Endothelial cell of umbilical vein (primary cell): ENCODE results near the gene SIM2. TPM values are rescaled to one million over a fixed set of nuclear protein-coding genes. Genes with fewer than 3 reads are reported as not detected.

Experiments used
- BruUV-seq: library from RNA; stranded (reverse); fragments of 400-500 nt; replicated peaks from 2 replicates; lab custom pipeline; 2021; lab: Mats Ljungman, UMichigan
- CTCF ChIA-PET: fragments of 300-600, 350-600 bp; sonication (Branson Sonifier 250); formaldehyde crosslinking; loops from one replicate; lab custom pipeline; 2021; ENCODE audit warnings: antibody characterized with exemption, inconsistent platforms; lab: Charles Lee
- POLR2A ChIA-PET: fragments of 300-600, 350-600 bp; sonication (Branson Sonifier 250); formaldehyde crosslinking; loops from one replicate; lab custom pipeline; 2021; ENCODE audit warnings: antibody characterized with exemption, inconsistent platforms; lab: Charles Lee
- DNase-seq: peaks from one replicate; pipeline ENCODE4 v3.0.0-alpha.2; 2011; ENCODE audit warnings: low read depth, low spot score
- FAIRE-seq: peaks from 2 replicates; lab custom pipeline; 2011; peaks lifted over from hg19 to GRCh38; lab: Jason Lieb, UNC
- H2AFZ ChIP-seq: 2 replicates; pipeline ENCODE4 v1.6.0; 2012; ENCODE audit warnings: low read depth, low read length, control low read depth, inconsistent platforms
- H3K27ac ChIP-seq: 2 replicates; pipeline ENCODE4 v1.5.1; 2011; ENCODE audit warnings: low read depth, mild to moderate bottlenecking, control low read depth, low read length, moderate library complexity; ENCODE audit not compliant: insufficient read depth
- H3K27me3 ChIP-seq, 2 experiments: 2 replicates each; pipeline versions ENCODE4 v1.6.0 to v1.6.1; 2011; ENCODE audit warnings: low read length in 2 of 2, mixed read lengths in 1 of 2; ENCODE audit not compliant: control insufficient read depth in 2 of 2, insufficient read depth in 2 of 2
- H3K36me3 ChIP-seq, 2 experiments: 2 replicates in 1 of 2; 3 replicates in 1 of 2; pipeline ENCODE4 v1.5.1; 2011; ENCODE audit warnings: low read length in 2 of 2, mild to moderate bottlenecking in 1 of 2, moderate library complexity in 1 of 2; ENCODE audit not compliant: control insufficient read depth in 2 of 2, insufficient read depth in 2 of 2; ENCODE audit errors: extremely low read depth in 1 of 2
- H3K4me1 ChIP-seq: 3 replicates; pipeline ENCODE4 v1.5.1; 2011; ENCODE audit warnings: mild to moderate bottlenecking, low read length; ENCODE audit not compliant: control insufficient read depth, insufficient read depth; ENCODE audit errors: extremely low read depth
- H3K4me2 ChIP-seq: 2 replicates; pipeline ENCODE4 v1.6.1; 2011; ENCODE audit warnings: low read length, control low read depth, mixed read lengths; ENCODE audit not compliant: insufficient read depth
- H3K4me3 ChIP-seq, 3 experiments: fragments of 200-600 bp in 1 of 3; sonication (generic), shearing (Covaris generic) in 1 of 3; replicated peaks in 1 of 3; 2 replicates each; pipeline ENCODE4 v1.5.1; 2011 to 2016; ENCODE audit warnings: control low read depth in 3 of 3, low read length in 3 of 3, mild to moderate bottlenecking in 2 of 3, inconsistent platforms in 1 of 3, low read depth in 1 of 3, moderate library complexity in 1 of 3; ENCODE audit not compliant: insufficient read depth in 1 of 3
- H3K79me2 ChIP-seq: 2 replicates; pipeline ENCODE4 v1.6.0; 2012; ENCODE audit warnings: low read length, inconsistent platforms; ENCODE audit not compliant: control insufficient read depth, insufficient read depth
- H3K9ac ChIP-seq: replicated peaks from 2 replicates; pipeline ENCODE3; 2011; ENCODE audit warnings: low read length, control low read depth; ENCODE audit not compliant: insufficient read depth; ENCODE audit errors: extremely low read depth
- H3K9me1 ChIP-seq: replicated peaks from 3 replicates; pipeline ENCODE4 v1.6.0; 2011; ENCODE audit warnings: mild to moderate bottlenecking, low read length; ENCODE audit not compliant: control insufficient read depth, insufficient read depth; ENCODE audit errors: extremely low read depth
- H3K9me3 ChIP-seq: replicated peaks from 2 replicates; pipeline ENCODE4 v1.5.1; 2012; ENCODE audit warnings: low read length, inconsistent platforms; ENCODE audit not compliant: control insufficient read depth, insufficient read depth
- H4K20me1 ChIP-seq: replicated peaks from 2 replicates; pipeline ENCODE3; 2011; ENCODE audit warnings: mild to moderate bottlenecking, low read length; ENCODE audit not compliant: control insufficient read depth, insufficient read depth; ENCODE audit errors: extremely low read depth
- CTCF ChIP-seq, 2 donors: IDR thresholded peaks; 1 replicate in 1 of 2; 2 replicates in 1 of 2; pipeline ENCODE4 v1.5.1; 2011; ENCODE audit warnings: low read length in 2 of 2, mild to moderate bottlenecking in 2 of 2, moderate library complexity in 2 of 2, control low read depth in 1 of 2, inconsistent platforms in 1 of 2, low read depth in 1 of 2; ENCODE audit not compliant: insufficient read depth in 1 of 2; ENCODE audit errors: extremely low read depth in 1 of 2
- EZH2 ChIP-seq: IDR thresholded peaks from 2 replicates; pipeline ENCODE4 v1.6.1; 2012; ENCODE audit warnings: borderline replicate concordance, low read depth, mild to moderate bottlenecking, moderate library complexity, low read length, inconsistent platforms; ENCODE audit not compliant: severe bottlenecking
- FOS ChIP-seq: IDR thresholded peaks from 2 replicates; pipeline ENCODE4 v1.6.1; 2011; ENCODE audit warnings: mild to moderate bottlenecking, low read length, moderate library complexity, borderline replicate concordance; ENCODE audit not compliant: insufficient read depth
- GATA2 ChIP-seq: IDR thresholded peaks from 2 replicates; pipeline ENCODE4 v1.7.0; 2011; ENCODE audit warnings: low read depth, mild to moderate bottlenecking, moderate library complexity, mixed read lengths, low read length; ENCODE audit not compliant: insufficient read length, insufficient read depth
- JUN ChIP-seq: IDR thresholded peaks from 2 replicates; pipeline ENCODE4 v1.6.1; 2011; ENCODE audit warnings: borderline replicate concordance, low read depth; ENCODE audit not compliant: insufficient read length, insufficient read depth
- MAX ChIP-seq: IDR thresholded peaks from 2 replicates; pipeline ENCODE4 v1.6.1; 2011; ENCODE audit not compliant: insufficient read depth, insufficient read length
- MYC ChIP-seq: IDR thresholded peaks from one replicate; pipeline ENCODE4 v1.6.1; 2011; ENCODE audit warnings: mild to moderate bottlenecking, low read depth, low read length
- POLR2A ChIP-seq: IDR thresholded peaks from 2 replicates; pipeline ENCODE4 v1.6.1; 2012; ENCODE audit warnings: low read depth, mild to moderate bottlenecking, control low read depth, low read length
- POLR2AphosphoS5 ChIP-seq: IDR thresholded peaks from 2 replicates; pipeline ENCODE4 v1.6.1; 2012; ENCODE audit warnings: low read depth, mild to moderate bottlenecking, control low read depth, low read length, moderate library complexity; ENCODE audit not compliant: insufficient read depth
- dilution Hi-C: fragments of 300-500 bp; cut with MboI; formaldehyde crosslinking; loops from one replicate; pipeline ENCODE4 v1.15.0; 2019; ENCODE audit warnings: low sequenced_read_pairs; ENCODE audit not compliant: extremely low pct_ligation_motif_present
- intact Hi-C: fragments of 100-400 bp; cut with micrococcal nuclease; formaldehyde crosslinking; loops from one replicate; pipeline ENCODE4 v1.10.0; 2022
- polyA plus RNA-seq, 4 experiments: library from polyadenylated mRNA; depleted of rRNA in 3 of 4; stranded (reverse) in 3 of 4; unstranded in 1 of 4; fragments of >200 nt; gene quantifications; 2 replicates each; pipeline versions ENCODE4 v1.2.1 to v1.2.3, GENCODE V29; 2011 to 2012; ENCODE audit warnings: missing spikeins in 1 of 4
- total RNA-seq: library from RNA; stranded (reverse); gene quantifications from 2 replicates; pipeline ENCODE4 v1.2.3, GENCODE V29; 2021

The SIM2 gene
- total and polyA plus RNA-seq, 2 donors (not counting 3 experiments of a cell fraction or from before 2014, with no cell fraction given), result not detected

- Histone ChIP-seq H3K79me2 (no peaks in the 10 kb centered on the region), H4K20me1 (no peaks in the 10 kb centered on the region), H3K9me3 (no peaks in the 10 kb centered on the region), H3K27me3 (no peaks in the 10 kb centered on the region), H3K27ac (no peak overlapping the region), H3K4me1 (peaks cover 6% of the 10 kb centered on the region), H3K4me2 (no peak overlapping the region), H3K36me3 (no peaks in the 10 kb centered on the region), H3K9me1 (no peaks in the 10 kb centered on the region), H3K4me3 (no peak overlapping the region), H3K9ac (no peak overlapping the region), H2AFZ (peak overlapping the region; percentile 74)
- TF ChIP-seq MAX, result no peak
- no peak for TF ChIP-seq GATA2
- TF ChIP-seq JUN, result no peak
- no peak for TF ChIP-seq POLR2A
- no peak for TF ChIP-seq POLR2AphosphoS5
- no peak for TF ChIP-seq EZH2
- TF ChIP-seq FOS, result no peak
- no peak for TF ChIP-seq CTCF (IDR thresholded peaks at IDR 0.05; ENCODE audit: extremely low read depth in 1 of 2, insufficient read depth in 1 of 2, low read depth in 1 of 2, low read length in 2 of 2)
- no peak for TF ChIP-seq MYC
- BruUV-seq, result no TSS peak
- ChIA-PET POLR2A (no interaction called here), CTCF (interaction anchor here (0.8 to 1.7 kb wide), 4 partner anchors 15 to 148 kb away, joined by 3 to 6 read pairs (median 4); no protein-coding TSS in a partner anchor)
- intact Hi-C loops, result no loop called here
- dilution Hi-C loops, result no loop called here
- FAIRE-seq (peak; percentile 46), DNase-seq (no peak)
Observed at GRCh38 chr21:36769051-36769839, 70.3 kb downstream of the SIM2 start.
